GM18873 (cell line): ENCODE measurements around the gene TTLL8.

Source experiments
- ATAC-seq: cut with Tn5 transposase; IDR thresholded peaks from one replicate; pipeline ENCODE4 v1.9.1; 2021; ENCODE audit warnings: mild to moderate bottlenecking, moderate library complexity, moderate number of reproducible peaks; ENCODE audit not compliant: unreplicated experiment, low FRiP score

Gene TTLL8

GRCh38 chr22:50046019-50046415 is 12.1 kb downstream of the TTLL8 start:
- no peak for ATAC-seq

DNA sequence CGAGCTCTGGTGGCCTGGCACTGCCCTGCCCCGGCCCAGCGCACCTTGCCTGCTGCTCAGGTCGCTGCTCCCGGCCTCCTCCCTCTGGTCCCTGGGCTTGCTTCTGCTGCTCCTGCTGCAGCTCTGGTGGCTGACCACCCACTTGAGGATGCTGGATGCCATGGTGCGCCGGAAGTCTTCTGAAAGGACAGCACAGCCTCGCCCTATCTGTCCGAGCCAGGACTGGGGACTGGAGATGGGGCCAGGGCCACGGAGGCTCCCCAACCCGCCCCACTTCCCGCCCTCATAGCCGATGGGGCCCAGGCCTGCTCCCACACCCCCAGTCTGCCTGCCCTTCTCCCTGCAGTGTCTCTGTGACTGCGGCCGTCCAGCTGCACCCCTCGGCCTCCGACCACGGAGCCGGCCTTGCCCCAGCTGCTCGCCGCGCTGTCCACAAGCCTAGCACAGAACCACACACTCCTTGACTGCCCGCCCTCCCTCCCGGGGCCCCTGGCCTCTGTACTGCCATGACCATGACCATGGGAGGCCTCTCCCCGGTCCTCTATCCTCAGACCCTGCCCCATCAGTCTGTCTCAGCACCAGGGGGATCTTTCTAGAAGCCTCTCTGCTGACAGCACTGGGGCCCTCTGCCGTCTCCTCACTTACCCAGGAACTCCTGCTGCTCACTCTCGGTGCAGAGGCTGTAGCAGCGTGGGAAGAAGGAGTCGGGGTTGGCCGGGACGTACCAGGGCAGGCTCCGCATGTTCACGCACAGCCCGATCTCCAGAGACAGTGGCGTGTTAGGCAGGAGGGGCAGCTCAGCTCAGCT is 12.7 kb downstream of the TTLL8 start:
- no peak for ATAC-seq

GRCh38 chr22:50044485-50045118 is 13.5 kb downstream of the TTLL8 start:
- ATAC-seq, result no peak

GRCh38 chr22:50041361-50042065 is 16.6 kb downstream of the TTLL8 start:
- no peak for ATAC-seq

- no peak for ATAC-seq
Measured at GRCh38 chr22:50040717-50041116, 17.4 kb downstream of the TTLL8 start.

DNA sequence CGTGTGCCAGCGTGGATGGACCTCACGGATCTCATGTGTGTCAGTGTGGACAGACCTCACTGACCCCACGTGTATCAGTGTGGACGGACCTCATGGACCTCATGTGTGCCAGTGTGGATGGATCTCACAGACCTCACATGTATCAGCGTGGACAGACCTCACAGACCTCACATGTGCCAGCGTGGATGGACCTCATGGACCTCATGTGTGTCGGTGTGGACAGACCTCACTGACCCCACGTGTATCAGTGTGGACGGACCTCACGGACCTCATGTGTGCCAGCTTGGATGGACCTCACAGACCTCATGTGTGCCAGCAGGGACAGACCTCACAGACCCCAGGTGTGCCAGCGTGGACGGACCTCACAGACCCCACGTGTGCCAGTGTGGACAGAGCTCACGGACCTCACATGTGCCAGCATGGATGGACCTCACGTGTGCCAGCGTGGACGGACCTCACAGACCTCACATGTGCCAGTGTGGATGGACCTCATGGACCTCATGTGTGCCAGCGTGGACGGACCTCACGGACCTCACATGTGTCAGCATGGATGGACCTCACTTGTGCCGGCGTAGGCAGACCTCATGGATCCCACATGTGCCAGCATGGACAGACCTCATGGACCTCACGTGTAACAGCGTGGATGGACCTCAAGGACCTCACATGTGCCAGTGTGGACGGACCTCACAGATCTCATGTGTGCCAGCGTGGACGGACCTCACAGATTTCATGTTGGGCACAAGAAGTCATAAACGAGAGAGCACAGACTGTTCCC is 18.2 kb downstream of the TTLL8 start:
- ATAC-seq, result no peak

- no peak for ATAC-seq
Measured at GRCh38 chr22:50035976-50036724, 21.9 kb downstream of the TTLL8 start.

DNA sequence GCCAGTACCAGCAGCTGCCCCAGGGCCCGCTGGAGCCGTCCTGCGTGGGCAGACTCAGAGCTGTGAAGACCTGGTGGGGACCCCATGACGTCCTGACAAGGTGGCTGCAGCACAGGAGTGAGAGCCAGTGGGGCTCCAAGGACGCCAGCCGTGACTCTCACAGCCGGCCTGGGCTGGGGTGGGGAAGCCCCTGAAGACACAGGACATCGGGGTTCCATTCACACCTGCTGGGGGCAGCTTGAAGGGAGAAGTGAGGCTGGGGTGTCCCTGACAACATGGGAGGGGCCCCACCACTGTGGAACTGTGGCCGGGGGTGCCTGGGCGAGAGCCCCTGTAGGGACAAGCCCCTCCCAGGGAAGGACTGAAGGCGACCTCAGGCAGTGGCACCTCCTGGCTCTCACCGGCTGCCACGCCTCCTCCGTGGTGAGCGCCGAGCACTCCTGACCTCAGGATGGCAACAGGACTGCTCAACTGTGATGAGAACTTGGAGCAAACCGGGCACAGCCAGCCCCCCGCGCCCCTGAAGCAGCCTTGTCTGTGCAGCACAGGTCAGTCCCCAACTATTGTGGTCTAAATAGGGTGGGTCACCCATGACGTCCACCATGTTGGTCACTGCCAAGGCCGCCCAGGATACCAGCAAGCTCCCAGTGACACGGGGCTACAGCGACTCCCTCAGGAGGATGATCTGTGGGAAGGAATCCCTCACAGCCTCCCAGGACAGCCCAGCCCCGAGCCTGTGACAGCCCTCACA is 22.8 kb downstream of the TTLL8 start:
- no peak for ATAC-seq

DNA sequence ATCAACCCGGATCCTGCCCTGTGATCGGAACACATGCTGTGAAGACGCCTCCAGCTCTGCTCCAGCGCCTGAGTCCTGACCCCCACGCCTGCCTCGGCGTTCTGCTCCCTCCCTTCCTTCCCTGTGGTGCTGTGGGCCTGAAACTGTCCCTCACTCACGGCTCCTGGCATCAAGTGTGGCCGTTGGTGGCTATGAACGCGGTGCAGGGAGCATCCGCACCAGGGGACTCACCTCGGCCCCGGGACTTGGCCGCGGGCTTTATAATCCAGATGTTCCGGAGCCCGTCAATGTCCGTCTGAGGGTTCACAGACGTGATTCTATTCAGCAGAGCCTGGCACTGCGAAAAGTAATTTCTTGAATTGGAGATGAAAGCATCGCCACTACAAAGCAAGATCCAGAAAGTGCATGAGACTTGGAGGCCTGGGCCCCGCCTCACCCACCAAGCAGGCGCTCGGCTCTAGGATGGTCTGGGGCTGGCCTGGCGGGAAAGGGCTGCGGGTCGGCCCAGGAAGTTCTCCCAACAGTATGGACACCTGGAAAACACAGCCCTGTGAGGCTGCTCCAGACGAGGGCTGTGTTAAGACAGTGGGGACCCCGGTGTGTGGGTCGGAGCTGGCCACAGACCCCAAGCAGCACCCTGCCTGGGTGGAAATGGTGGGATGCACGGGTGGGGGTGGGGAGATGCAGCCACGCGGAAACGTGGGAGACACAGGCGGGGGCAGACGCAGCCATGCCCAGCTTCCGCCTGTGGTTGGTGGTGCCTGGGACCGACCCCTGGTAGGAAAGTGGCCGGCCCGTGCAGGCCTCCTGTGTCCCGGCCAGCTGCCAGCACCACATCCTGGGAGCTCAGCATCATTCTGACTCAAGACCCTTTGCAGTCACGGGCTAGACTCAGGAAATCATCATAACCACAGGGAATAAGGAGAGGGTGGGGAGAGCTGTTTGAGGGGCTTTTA is 23.7 kb downstream of the TTLL8 start:
- ATAC-seq, result no peak

GRCh38 chr22:50032941-50033601 is 25.0 kb downstream of the TTLL8 start:
- no peak for ATAC-seq

DNA sequence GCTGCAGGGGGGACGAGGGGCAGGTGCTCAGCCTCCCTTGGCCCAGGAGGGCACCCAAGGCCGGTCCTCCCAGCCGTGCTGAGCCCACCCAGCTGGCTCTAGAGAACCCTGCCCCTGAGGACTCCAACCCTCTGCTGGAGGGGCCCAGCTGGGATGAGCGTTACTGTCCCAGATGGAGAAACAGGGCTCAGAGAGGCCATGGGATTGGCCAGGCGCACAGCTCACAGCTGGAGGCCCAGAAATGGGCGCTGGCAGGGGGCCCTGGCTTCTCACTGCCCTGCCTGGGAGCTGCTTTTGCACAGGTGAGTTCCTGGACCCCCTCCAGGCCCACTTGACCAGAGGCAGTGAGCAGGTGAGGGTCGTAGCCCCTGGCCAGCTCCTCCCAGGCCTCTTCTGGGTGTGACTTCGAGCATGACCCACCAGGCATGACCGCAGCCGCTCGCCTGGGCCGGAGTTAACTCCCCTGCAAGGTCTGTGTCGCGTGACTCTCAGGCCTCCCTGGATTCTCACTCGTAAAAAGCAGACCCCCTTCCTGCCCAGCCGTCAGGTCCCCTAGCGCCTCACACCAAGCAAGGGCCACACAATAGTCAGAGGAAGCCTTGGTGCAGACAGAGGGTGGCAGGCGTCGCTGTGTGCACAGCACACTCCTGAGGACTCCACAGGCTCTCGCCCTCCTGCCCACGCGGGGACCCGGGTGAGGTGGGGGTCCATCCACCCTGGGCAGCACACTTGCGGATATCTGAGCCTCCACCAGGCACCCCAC is 25.8 kb downstream of the TTLL8 start:
- ATAC-seq, result no peak

GRCh38 chr22:50031189-50032091 is 26.7 kb downstream of the TTLL8 start:
- ATAC-seq, result no peak

DNA sequence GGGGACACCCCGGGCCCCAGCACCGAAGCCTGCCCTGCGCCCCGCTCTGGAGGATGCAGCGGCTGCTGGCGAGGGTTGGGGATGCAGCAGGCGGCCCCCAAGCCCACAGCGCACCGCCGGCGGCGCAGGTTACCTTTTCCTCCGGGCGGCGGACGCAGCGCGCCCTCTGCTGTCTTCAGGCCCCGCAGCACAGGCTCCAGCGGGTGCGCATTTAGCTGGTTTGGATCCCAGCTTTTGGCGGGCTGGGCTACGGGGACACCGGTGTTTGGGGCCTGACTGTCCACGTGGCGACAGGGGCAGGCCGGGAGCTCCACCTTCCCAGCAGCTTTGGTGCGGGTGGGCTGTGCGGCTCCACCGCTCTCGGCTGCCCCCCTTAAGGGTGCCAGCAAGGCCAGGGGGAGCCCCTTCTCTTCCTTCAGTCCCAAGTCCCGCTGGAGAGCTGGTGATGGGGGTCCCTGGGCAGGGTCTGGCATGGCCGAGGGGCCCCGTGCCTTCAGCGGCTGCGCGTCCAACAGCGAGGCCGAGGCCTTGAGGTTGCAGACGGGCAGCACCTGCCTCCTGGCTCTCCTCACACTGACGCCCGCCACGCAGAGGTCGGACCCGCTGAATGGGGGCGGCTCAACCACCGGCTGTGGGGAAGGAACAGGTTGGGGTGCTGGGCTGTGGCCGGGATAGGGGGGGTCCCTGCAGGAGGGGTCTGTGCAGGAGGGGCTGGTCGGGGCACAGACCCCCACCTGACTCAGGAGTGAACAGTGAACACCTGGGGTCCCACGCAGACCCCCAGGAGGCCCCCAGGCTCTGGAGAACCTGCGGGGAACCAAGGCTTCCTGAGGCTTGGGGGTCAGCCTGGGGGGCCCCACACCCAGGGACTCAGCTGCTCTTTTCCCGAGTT is 27.6 kb downstream of the TTLL8 start:
- no peak for ATAC-seq

DNA sequence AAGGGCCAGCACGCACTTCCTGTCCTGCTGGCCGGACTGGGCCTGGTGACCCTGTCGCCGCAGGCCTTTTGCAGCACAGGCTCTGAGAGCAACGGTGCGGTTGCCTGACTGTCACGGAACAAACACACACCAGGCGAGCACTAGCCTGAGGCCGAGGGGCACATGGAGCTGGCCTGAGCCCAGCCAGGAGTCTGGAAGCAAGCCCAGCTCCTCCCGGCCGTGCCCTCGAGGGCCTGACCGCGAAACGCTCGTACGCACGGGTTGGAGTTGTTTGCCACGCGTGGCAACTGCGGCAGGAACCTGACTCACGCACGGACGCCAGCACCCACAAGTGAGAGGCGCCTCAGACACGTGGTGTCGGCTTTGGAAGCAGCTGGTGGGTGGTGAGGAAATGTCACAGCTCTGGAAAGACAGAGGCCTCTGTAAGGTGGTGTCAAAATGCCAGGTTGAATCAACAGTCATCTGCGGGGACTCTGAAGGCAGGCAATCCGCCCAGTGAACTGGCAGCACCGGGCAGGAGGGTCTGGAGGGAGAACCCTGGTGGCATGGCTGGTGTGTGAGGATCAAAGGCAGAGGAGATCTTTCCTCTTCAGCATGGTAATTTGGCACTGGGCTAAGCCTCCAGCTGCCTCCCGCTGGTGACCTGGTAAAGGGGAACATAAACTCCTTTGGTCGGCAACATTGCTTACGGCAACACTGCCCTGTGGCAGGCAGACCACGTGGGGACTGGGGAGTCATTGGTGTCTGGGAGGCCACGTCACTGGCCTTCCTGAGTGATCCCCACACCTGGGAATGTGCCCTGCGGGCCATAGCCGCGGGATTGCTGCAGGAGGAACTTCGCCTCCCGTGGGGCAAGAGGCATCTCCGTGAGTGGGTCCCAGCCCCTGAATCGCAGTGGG is 30.2 kb downstream of the TTLL8 start:
- no peak for ATAC-seq
